Measurements from ENCODE around the gene SSC4D.
"Not testable (repeated sequence)": the region's sequence is repeated elsewhere in the genome, so short reads cannot be mapped to it uniquely, and the experiment has no call there.

SSC4D gene

GRCh38 chr7:76417654-76418310 lies 8.3 kb upstream of the SSC4D start:
- DNase-seq = not testable (repeated sequence)

- DNase-seq = no peak
These were observed 2.8 kb upstream of the SSC4D start for GRCh38 chr7:76412249-76412648.

GRCh38 chr7:76411626-76412025 lies 2.1 kb upstream of the SSC4D start:
- no peak for DNase-seq

- no peak for DNase-seq
These were observed 1.4 kb downstream of the SSC4D start for GRCh38 chr7:76408121-76408560.

GRCh38 chr7:76407718-76408117 lies 1.8 kb downstream of the SSC4D start:
- DNase-seq = no peak

GRCh38 chr7:76405738-76406137 lies 3.8 kb downstream of the SSC4D start:
- no peak for DNase-seq

- no peak for DNase-seq
These were observed 5.6 kb downstream of the SSC4D start for GRCh38 chr7:76403780-76404494.

GRCh38 chr7:76403097-76403496 lies 6.4 kb downstream of the SSC4D start:
- not testable (repeated sequence) for DNase-seq

- no peak for DNase-seq
These were observed 9.2 kb downstream of the SSC4D start for GRCh38 chr7:76400248-76400647.

- peak; percentile 64 to 75 for DNase-seq
These were observed 11.9 kb downstream of the SSC4D start for GRCh38 chr7:76397409-76398183.

- no peak for DNase-seq
These were observed 12.6 kb downstream of the SSC4D start for GRCh38 chr7:76396864-76397263.

- no peak for DNase-seq
These were observed 13.4 kb downstream of the SSC4D start for GRCh38 chr7:76395965-76396726.

GRCh38 chr7:76395605-76395964 lies 13.9 kb downstream of the SSC4D start:
- not testable (repeated sequence) for DNase-seq

GRCh38 chr7:76394957-76395356 lies 14.5 kb downstream of the SSC4D start:
- no peak for DNase-seq

- peak; percentile 85 to 89 for DNase-seq
These were observed 16.1 kb downstream of the SSC4D start for GRCh38 chr7:76393116-76394031.

- no peak for DNase-seq
These were observed 16.9 kb downstream of the SSC4D start for GRCh38 chr7:76392531-76393115.

GRCh38 chr7:76390092-76390491 lies 19.4 kb downstream of the SSC4D start:
- no peak for DNase-seq

- DNase-seq = not testable (repeated sequence)
These were observed 21.7 kb downstream of the SSC4D start for GRCh38 chr7:76387789-76388188.

GRCh38 chr7:76386691-76387260 lies 22.7 kb downstream of the SSC4D start:
- no peak for DNase-seq

GRCh38 chr7:76383089-76383944 lies 26.2 kb downstream of the SSC4D start:
- peak in 1 of 2 experiments; percentile 19 for DNase-seq
